SK-N-MC (cell line): ENCODE data around the gene EVI5L.
A peak's percentile ranks its signal among the peaks of the same experiment; 100 is the strongest.

Source experiments
- DNase-seq: peaks from one replicate; pipeline ENCODE4 v3.0.0-alpha.2; 2011; ENCODE audit warnings: low read depth, low spot score
- H3K27ac ChIP-seq: fragments of 200-600 bp; sonication (generic); 2 replicates; pipeline ENCODE4 v1.5.1; 2016; ENCODE audit warnings: mixed run types
- H3K36me3 ChIP-seq: fragments of 200-600 bp; sonication (generic); 2 replicates; pipeline ENCODE4 v1.6.1; 2017; ENCODE audit warnings: antibody characterized with exemption, low read length, mixed read lengths; ENCODE audit not compliant: insufficient read depth
- H3K4me3 ChIP-seq: fragments of 200-600 bp; sonication (generic); 2 replicates; pipeline ENCODE4 v1.5.1; 2016
- H3K9ac ChIP-seq: fragments of 200-600 bp; sonication (generic); 2 replicates; pipeline ENCODE4 v1.8.0; 2017; ENCODE audit warnings: mixed run types, mixed read lengths; ENCODE audit not compliant: insufficient read length
- H3K9me3 ChIP-seq: fragments of 200-600 bp; sonication (generic); 2 replicates; pipeline ENCODE4 v1.6.1; 2017; ENCODE audit warnings: low read depth, mild to moderate bottlenecking, antibody characterized with exemption, low read length, moderate library complexity, mixed read lengths
- EZH2 ChIP-seq: fragments of 200-600 bp; sonication (generic); IDR thresholded peaks from one replicate; pipeline ENCODE4 v1.6.1; 2017; ENCODE audit warnings: antibody characterized with exemption
- FOXP2 ChIP-seq: optimal IDR thresholded peaks from 2 replicates; pipeline ENCODE3; 2011; ENCODE audit warnings: mild to moderate bottlenecking, moderate library complexity; ENCODE audit not compliant: insufficient read depth; ENCODE audit errors: extremely low read length, control extremely low read depth
- POLR2AphosphoS5 ChIP-seq: IDR thresholded peaks from 2 replicates; pipeline ENCODE4 v1.6.1; 2012; ENCODE audit warnings: mild to moderate bottlenecking, low read depth, low read length, borderline replicate concordance

EVI5L gene

DNA sequence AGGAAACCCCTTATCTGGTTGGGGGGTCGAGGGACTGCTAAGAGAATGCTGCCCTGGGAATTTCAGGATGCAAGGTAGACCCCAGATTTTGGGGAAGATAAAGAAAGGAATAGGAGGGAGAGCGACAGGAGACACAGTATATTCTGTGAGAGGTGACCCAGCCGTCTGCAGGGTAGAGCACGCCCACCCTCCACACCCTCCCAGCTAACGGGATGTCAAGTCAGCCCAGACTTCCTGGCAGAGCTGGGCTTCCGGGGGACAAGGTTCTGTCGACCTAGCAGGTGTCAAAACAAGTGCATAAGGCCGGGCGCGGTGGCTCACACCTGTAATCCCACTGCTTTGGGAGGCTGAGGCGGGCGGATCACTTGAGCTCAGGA is 44.9 kb downstream of the EVI5L start:
- Histone ChIP-seq H3K9ac (no peak overlapping the region), H3K27ac (no peak overlapping the region), H3K9me3 (no peaks in the 10 kb centered on the region), H3K36me3 (no peaks in the 10 kb centered on the region), H3K4me3 (no peak overlapping the region)
- no peak for DNase-seq
- TF ChIP-seq FOXP2 (no peak), POLR2AphosphoS5 (no peak)

- no peak for TF ChIP-seq POLR2AphosphoS5
- TF ChIP-seq FOXP2 = no peak
- TF ChIP-seq EZH2 = no peak
- Histone ChIP-seq H3K9me3 (no peaks in the 10 kb centered on the region), H3K36me3 (no peaks in the 10 kb centered on the region), H3K4me3 (no peak overlapping the region), H3K9ac (no peak overlapping the region), H3K27ac (peak overlapping the region; percentile 44; the same call in 1 of the 2 replicates)
- no peak for DNase-seq
Observed at GRCh38 chr19:7877249-7877836, 47.3 kb downstream of the EVI5L start.

DNA sequence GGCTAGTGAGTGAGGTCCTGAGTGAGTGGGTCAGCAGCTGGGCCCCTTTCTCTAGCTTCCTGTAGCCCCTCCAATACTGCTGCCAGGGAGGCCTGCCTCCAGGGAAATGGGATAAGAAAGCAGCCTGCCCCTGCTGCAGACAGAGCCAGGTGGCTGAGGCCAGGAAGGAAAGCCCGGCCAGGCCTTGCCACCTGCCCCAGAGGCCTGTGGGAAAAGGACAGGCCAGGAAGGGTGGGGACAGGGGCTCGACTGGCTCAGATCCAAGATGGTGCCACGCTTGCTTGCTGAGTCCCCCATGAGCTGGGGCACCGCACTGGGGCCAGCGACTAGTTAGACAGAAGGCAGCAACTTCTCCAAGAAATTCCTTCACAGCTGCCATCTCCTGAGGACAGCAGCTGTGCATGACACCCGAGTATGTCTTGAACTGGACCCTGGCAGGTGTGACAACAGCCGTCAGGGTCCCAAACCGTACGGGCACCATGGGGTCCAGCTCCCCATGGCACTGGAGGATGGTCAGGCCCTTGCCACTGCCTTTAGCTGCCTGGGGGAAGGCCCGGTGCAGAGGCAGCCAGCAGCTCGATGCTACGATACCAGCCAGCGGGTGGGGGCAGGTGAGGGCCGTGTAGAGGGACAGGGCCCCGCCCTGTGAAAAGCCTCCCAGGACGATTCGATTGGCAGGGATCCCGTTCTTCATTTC is 49.2 kb downstream of the EVI5L start:
- Histone ChIP-seq H3K9me3 (no peaks in the 10 kb centered on the region), H3K27ac (no peak overlapping the region), H3K36me3 (no peaks in the 10 kb centered on the region), H3K9ac (no peak overlapping the region), H3K4me3 (no peak overlapping the region)
- DNase-seq = no peak
- TF ChIP-seq FOXP2 (no peak), EZH2 (no peak), POLR2AphosphoS5 (no peak)

- H3K27ac ChIP-seq = no peak overlapping the region
- no peak overlapping the region for H3K4me3 ChIP-seq
- no peak overlapping the region for H3K9ac ChIP-seq
- no peak for DNase-seq
- no peaks in the 10 kb centered on the region for H3K9me3 ChIP-seq
- H3K36me3 ChIP-seq = no peaks in the 10 kb centered on the region
- TF ChIP-seq POLR2AphosphoS5 (no peak), EZH2 (no peak), FOXP2 (no peak)
Observed at GRCh38 chr19:7879836-7880235, 49.8 kb downstream of the EVI5L start.

GRCh38 chr19:7881910-7882309 is 51.9 kb downstream of the EVI5L start:
- Histone ChIP-seq H3K4me3 (no peak overlapping the region), H3K36me3 (no peaks in the 10 kb centered on the region), H3K27ac (no peak overlapping the region), H3K9me3 (no peaks in the 10 kb centered on the region), H3K9ac (no peak overlapping the region)
- no peak for DNase-seq
- TF ChIP-seq FOXP2 = no peak
- no peak for TF ChIP-seq POLR2AphosphoS5
- TF ChIP-seq EZH2 = no peak

- Histone ChIP-seq H3K4me3 (no peak overlapping the region), H3K9me3 (no peaks in the 10 kb centered on the region), H3K9ac (no peak overlapping the region), H3K27ac (no peak overlapping the region), H3K36me3 (no peaks in the 10 kb centered on the region)
- no peak for DNase-seq
- TF ChIP-seq POLR2AphosphoS5 (no peak), EZH2 (no peak), FOXP2 (no peak)
Observed at GRCh38 chr19:7883105-7883504, 53.1 kb downstream of the EVI5L start.

DNA sequence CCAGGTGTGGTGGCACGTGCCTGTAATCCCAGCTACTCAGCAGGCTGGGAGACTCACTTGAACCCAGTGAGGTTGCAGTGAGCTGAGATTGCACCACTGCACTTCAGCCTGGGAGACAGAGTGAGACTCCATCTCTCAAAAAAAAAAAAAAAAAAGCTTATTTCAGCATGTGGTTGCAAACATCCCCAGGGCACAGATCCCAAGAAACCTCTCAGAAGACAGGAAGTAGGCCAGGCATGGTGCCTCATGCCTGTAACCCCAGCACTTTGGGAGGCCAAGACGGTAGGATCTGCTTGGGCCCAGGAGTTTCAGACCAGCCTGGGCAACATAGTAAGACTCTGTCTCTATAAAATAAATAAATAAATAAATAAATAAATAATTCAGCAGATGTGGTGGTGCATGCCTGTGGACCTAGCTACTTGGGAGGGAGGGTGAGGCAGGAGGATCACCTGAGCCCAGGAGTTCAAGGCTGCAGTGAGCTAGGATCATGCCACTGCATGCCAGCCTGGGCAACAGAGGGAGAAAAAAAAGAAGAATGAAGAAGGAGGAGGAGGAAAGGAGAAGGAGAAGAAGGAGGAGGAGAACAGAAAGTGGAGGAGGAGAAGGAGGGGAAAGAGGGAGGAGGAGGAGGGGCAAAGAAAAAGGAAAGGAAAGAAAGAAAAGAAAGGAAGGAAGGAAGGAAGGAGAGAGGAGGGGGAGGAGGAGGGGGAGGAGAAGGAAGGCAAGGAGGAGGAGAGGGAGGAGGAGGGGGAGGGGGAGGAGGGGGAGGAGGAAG is 54.0 kb downstream of the EVI5L start:
- peak; percentile 75 for DNase-seq

GRCh38 chr19:7885818-7886217 is 55.8 kb downstream of the EVI5L start:
- DNase-seq = no peak
- no peak overlapping the region for H3K27ac ChIP-seq
- no peak overlapping the region for H3K9ac ChIP-seq
- H3K4me3 ChIP-seq = no peak overlapping the region
- TF ChIP-seq FOXP2 = no peak
- TF ChIP-seq POLR2AphosphoS5 = no peak
- TF ChIP-seq EZH2 = no peak
- H3K36me3 ChIP-seq = no peaks in the 10 kb centered on the region
- H3K9me3 ChIP-seq = no peaks in the 10 kb centered on the region

More for the DNA sequence above, 54.0 kb downstream of the EVI5L start:
- no peak overlapping the region for H3K9ac ChIP-seq
- H3K9me3 ChIP-seq = no peaks in the 10 kb centered on the region
- H3K36me3 ChIP-seq = no peaks in the 10 kb centered on the region
- 0 out of 2 replicates have a peak overlapping the region, but pooled peaks have one; percentile 60 for H3K27ac ChIP-seq
- no peak overlapping the region for H3K4me3 ChIP-seq
- TF ChIP-seq EZH2 (no peak), FOXP2 (no peak), POLR2AphosphoS5 (no peak)
